ENCODE data around the gene PCDHB5.
A peak's percentile ranks its signal among the peaks of the same experiment; 100 is the strongest.
"Not testable (repeated sequence)": the region's sequence is repeated elsewhere in the genome, so short reads cannot be mapped to it uniquely, and the experiment has no call there.

PCDHB5 gene

DNA sequence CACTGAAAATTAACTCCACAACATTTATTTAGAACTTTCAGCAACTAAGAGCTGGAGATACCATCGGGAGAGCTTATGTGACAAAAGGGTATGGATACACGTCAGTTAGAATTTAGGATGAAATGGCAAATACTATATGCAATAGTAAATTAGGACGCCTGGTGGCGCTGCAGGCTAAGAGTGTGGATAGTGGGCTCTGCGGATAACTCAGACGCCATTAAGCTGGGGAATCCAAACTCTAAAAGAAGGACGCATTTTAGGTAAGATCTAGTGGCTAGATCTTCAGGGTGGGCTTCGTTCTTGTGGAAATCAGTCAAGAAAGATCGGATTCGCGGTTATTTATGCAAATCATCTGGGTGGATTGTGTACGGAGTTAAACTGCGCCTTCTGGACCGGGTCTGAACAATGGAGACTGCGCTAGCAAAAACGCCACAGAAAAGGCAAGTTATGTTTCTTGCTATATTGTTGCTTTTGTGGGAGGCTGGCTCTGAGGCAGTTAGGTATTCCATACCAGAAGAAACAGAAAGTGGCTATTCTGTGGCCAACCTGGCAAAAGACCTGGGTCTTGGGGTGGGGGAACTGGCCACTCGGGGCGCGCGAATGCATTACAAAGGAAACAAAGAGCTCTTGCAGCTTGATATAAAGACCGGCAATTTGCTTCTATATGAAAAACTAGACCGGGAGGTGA, at the start of gene PCDHB5:
PCDHB5 (plus strand) TSS at position 177 of the 688 bp plus-strand sequence; CDS start at position 406, 229 bp downstream.
- DNase-seq = no peak

DNA sequence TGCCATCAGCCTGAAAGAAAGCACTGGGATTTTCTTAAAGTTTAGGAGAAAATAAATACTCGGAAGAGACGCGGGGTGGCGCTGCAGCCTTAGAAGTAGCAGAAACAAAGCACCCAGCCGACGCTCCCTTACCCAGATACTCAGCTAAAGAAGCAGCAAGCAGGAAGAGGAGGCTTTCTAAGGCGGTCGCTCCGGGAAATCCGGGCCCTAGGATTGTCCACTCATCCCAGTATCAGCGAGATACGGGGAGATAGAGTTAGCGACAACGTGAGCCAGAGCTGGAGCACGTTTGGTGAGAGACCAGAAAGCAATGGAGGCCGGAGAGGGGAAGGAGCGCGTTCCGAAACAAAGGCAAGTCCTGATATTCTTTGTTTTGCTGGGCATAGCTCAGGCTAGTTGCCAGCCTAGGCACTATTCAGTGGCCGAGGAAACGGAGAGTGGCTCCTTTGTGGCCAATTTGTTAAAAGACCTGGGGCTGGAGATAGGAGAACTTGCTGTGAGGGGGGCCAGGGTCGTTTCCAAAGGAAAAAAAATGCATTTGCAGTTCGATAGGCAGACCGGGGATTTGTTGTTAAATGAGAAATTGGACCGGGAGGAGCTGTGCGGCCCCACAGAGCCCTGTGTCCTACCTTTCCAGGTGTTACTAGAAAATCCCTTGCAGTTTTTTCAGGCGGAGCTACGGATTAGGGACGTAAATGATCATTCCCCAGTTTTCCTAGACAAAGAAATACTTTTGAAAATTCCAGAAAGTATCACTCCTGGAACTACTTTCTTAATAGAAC, 40.3 kb upstream of the PCDHB5 start, which contains the start of gene PCDHB2:
PCDHB2 (plus strand) TSS at position 135 of the 782 bp plus-strand sequence; CDS start at position 311, 176 bp downstream.
- DNase-seq = no peak

DNA sequence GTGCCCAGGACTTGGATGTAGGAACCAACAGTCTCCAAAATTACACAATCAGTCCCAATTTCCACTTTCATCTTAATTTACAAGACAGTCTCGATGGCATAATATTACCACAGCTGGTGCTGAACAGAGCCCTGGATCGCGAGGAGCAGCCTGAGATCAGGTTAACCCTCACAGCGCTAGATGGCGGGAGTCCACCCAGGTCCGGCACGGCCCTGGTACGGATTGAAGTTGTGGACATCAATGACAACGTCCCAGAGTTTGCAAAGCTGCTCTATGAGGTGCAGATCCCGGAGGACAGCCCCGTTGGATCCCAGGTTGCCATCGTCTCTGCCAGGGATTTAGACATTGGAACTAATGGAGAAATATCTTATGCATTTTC, 39.8 kb upstream of the PCDHB5 start:
- DNase-seq = no peak

DNA sequence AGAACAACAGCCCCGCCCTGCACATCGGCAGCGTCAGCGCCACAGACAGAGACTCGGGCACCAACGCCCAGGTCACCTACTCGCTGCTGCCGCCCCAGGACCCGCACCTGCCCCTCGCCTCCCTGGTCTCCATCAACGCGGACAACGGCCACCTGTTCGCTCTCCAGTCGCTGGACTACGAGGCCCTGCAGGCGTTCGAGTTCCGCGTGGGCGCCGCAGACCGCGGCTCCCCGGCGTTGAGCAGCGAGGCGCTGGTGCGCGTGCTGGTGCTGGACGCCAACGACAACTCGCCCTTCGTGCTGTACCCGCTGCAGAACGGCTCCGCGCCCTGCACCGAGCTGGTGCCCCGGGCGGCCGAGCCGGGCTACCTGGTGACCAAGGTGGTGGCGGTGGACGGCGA, 38.8 kb upstream of the PCDHB5 start:
- DNase-seq = not testable (repeated sequence)

DNA sequence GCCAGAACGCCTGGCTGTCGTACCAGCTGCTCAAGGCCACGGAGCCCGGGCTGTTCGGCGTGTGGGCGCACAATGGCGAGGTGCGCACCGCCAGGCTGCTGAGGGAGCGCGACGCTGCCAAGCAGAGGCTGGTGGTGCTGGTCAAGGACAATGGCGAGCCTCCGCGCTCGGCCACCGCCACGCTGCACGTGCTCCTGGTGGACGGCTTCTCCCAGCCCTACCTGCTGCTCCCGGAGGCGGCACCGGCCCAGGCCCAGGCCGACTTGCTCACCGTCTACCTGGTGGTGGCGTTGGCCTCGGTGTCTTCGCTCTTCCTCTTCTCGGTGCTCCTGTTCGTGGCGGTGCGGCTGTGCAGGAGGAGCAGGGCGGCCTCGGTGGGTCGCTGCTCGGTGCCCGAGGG, 38.4 kb upstream of the PCDHB5 start:
- DNase-seq = not testable (repeated sequence)

DNA sequence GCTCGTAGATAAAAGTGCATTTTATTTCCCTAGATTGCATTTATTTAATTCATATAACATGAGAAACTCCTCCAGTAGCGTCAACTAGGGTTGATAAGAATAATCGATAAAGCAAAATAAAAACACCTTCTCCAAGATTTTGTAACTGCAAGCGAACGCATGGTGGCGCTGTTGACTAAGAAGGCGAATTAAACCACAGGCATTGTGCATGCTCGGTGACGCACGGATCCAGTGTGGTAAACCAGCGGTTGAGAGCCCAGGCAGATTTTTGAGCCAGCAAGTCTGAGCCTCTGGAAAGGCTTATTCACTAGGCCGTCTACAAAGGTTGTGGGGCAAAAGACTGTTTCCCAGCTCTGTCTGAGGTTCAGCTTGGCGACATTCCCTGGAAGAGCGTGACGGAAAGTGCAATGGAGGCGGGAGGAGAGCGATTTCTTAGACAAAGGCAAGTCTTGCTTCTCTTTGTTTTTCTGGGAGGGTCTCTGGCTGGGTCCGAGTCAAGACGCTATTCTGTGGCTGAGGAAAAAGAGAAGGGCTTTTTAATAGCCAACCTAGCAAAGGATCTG, 34.7 kb upstream of the PCDHB5 start, which contains the start of gene PCDHB3:
PCDHB3 (plus strand) TSS at position 231 of the 563 bp plus-strand sequence; CDS start at position 408, 177 bp downstream.
- peak; percentile 21 for DNase-seq

DNA sequence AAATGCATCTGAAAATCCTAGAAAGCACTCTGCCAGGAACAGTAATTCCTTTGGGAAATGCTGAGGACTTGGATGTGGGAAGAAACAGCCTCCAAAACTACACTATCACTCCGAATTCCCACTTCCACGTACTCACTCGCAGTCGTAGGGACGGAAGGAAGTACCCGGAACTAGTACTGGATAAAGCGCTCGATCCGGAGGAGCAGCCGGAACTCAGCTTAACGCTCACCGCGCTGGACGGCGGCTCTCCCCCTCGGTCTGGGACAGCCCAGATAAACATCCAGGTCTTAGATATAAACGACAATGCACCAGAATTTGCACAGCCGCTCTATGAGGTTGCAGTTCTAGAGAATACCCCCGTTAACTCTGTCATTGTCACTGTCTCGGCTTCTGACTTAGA, 33.9 kb upstream of the PCDHB5 start:
- no peak for DNase-seq

DNA sequence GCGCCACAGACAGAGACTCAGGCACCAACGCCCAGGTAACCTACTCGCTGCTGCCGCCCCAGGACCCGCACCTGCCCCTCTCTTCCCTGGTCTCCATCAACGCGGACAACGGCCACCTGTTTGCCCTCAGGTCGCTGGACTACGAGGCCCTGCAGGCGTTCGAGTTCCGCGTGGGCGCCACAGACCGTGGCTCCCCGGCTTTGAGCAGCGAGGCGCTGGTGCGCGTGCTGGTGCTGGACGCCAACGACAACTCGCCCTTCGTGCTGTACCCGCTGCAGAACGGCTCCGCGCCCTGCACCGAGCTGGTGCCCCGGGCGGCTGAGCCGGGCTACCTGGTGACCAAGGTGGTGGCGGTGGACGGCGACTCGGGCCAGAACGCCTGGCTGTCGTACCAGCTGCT, 32.9 kb upstream of the PCDHB5 start:
- DNase-seq = not testable (repeated sequence)

DNA sequence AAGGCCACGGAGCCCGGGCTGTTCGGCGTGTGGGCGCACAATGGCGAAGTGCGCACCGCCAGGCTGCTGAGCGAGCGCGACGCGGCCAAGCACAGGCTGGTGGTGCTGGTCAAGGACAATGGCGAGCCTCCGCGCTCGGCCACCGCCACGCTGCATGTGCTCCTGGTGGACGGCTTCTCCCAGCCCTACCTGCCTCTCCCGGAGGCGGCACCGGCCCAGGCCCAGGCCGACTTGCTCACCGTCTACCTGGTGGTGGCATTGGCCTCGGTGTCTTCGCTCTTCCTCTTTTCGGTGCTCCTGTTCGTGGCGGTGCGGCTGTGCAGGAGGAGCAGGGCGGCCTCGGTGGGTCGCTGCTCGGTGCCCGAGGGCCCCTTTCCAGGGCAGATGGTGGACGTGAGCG, 32.5 kb upstream of the PCDHB5 start:
- DNase-seq = not testable (repeated sequence)

DNA sequence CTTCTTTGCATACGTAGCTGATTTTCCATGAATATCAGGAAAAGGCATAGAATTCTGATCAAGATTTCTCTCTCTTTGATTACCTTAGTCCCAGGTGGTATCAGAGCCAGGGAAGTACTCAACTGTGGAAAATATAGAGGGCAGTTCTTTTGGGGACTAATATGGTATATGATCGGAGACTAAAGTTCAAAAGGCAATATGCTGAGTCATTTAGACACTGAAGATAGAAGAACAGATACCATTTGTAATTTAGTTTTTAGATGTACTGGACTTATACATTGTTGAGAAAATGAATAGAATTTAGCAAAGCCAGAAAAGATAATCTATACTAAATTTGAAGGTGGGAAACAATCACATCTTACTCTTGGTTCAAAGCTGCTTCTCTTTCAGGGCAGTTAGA, 29.7 kb upstream of the PCDHB5 start:
- DNase-seq = no peak

DNA sequence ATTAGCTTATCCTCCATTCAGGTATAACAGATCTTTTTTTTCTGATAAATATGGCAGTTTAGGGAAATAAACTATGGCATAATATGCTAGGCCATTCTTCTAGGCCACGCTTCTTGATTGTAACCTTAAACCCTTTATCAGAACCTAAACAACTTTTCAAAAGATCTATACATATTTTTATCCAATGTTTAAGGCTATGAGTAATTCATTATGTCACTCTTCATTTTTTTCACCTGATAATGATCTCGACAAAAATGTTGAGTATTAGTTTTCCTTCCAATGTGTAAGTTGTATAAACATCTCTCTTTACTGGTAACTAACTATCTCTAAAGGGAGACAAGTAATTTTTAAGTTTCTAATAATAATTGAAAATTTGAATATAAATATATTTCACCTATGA, 15.8 kb upstream of the PCDHB5 start:
- no peak for DNase-seq

DNA sequence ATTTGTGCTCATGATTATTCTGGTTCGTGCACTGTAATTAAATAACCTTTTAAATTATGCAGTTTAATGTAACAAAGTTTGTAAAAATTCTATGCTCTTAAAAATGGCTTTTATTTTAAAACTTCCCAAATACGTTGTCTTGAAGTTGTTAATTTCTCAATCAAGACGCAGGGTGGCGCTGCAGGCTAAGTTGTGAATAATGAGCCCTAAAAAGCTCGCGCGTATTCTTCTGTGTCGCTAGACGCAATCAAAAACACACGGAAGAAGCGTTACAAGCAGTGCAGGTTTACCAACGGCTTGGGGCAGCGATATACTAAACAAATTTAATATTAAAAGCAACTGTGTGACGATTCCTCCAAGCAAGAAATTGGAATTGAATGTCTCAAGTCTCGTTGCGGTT, 13.4 kb upstream of the PCDHB5 start, which contains the start of gene PCDHB4:
PCDHB4 (plus strand) TSS at position 256 of the 400 bp plus-strand sequence. CDS start 181 bp downstream, outside the sequence.
- DNase-seq = no peak

DNA sequence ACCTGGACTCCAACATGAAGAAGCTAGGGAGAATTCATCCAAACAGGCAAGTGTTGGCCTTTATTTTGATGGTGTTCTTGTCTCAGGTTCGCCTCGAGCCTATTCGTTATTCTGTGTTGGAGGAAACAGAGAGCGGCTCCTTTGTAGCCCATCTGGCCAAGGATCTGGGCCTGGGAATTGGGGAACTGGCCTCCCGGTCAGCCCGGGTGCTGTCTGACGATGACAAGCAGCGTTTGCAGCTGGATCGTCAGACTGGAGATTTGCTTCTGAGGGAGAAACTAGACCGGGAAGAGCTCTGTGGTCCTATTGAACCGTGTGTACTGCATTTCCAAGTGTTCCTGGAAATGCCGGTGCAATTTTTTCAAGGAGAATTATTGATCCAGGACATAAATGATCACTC, 13.0 kb upstream of the PCDHB5 start:
- DNase-seq = no peak

DNA sequence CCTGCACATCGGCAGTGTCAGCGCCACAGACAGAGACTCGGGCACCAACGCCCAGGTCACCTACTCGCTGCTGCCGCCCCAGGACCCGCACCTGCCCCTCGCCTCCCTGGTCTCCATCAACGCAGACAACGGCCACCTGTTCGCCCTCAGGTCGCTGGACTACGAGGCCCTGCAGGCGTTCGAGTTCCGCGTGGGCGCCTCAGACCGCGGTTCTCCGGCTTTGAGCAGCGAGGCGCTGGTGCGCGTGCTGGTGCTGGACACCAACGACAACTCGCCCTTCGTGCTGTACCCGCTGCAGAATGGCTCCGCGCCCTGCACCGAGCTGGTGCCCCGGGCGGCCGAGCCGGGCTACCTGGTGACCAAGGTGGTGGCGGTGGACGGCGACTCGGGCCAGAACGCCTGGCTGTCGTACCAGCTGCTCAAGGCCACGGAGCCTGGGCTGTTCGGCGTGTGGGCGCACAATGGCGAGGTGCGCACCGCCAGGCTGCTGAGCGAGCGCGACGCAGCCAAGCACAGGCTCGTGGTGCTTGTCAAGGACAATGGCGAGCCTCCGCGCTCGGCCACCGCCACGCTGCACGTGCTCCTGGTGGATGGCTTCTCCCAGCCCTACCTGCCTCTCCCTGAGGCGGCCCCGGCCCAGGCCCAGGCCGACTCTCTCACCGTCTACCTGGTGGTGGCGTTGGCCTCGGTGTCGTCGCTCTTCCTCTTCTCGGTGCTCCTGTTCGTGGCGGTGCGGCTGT, 11.4 kb upstream of the PCDHB5 start:
- not testable (repeated sequence) for DNase-seq

DNA sequence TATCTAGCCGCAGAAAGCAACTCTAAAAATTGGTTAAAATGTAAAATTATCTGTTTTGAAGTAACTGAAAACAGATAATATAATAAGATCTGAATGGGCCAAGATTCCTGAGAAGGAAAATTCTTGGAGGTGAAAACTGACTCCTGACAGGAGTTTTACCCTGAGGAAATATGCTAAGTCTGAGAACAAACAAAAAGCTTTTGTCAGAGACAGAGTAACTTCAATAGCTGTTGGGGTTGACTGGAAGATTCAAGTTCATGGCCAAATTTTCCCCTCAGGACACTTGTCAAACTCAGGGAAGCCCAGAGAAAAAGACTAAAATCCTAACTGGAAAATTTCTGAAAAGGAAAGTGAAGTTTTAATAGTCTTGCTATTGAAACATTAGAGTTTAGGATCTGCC, 7.7 kb upstream of the PCDHB5 start:
- DNase-seq = no peak

DNA sequence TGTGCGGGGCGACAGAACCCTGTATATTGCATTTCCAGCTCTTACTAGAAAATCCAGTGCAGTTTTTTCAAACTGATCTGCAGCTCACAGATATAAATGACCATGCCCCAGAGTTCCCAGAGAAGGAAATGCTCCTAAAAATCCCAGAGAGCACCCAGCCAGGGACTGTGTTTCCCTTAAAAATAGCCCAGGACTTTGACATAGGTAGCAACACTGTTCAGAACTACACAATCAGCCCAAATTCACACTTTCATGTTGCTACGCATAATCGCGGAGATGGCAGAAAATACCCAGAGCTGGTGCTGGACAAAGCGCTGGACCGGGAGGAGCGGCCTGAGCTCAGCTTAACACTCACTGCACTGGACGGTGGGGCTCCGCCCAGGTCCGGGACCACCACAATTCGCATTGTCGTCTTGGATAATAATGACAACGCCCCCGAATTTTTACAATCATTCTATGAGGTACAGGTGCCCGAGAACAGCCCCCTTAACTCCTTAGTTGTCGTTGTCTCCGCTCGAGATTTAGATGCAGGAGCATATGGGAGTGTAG, 786 bp downstream of the PCDHB5 start:
- DNase-seq = no peak

DNA sequence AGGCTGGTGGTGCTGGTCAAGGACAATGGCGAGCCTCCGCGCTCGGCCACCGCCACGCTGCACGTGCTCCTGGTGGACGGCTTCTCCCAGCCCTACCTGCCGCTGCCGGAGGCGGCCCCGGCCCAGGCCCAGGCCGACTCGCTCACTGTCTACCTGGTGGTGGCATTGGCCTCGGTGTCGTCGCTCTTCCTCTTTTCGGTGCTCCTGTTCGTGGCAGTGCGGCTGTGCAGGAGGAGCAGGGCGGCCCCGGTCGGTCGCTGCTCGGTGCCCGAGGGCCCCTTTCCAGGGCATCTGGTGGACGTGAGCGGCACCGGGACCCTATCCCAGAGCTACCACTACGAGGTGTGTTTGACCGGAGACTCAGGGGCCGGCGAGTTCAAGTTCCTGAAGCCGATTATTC, 2.3 kb downstream of the PCDHB5 start:
- DNase-seq = not testable (repeated sequence)

DNA sequence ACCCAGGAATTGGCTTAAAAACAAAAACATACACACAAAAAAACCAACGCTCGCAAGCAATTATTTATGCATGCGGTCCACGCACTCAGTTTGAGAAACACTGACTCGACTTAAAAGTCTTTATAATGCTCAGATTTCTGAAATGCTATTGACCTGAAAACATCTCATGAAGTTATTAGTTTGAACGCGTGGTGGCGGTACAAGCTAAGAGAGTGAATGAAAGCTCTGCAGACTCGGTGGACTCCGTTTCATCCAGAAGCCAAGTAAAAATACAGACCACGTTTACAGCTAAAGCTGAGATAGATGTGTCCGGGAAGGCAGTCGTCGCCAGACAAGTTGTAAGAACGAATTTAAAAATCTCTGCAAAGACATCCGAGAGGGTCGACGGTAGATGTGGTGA, 14.8 kb downstream of the PCDHB5 start, which contains the start of gene PCDHB6:
PCDHB6 (plus strand) TSS at position 246 of the 400 bp plus-strand sequence. CDS start 201 bp downstream, outside the sequence.
- DNase-seq = peak; percentile 8

DNA sequence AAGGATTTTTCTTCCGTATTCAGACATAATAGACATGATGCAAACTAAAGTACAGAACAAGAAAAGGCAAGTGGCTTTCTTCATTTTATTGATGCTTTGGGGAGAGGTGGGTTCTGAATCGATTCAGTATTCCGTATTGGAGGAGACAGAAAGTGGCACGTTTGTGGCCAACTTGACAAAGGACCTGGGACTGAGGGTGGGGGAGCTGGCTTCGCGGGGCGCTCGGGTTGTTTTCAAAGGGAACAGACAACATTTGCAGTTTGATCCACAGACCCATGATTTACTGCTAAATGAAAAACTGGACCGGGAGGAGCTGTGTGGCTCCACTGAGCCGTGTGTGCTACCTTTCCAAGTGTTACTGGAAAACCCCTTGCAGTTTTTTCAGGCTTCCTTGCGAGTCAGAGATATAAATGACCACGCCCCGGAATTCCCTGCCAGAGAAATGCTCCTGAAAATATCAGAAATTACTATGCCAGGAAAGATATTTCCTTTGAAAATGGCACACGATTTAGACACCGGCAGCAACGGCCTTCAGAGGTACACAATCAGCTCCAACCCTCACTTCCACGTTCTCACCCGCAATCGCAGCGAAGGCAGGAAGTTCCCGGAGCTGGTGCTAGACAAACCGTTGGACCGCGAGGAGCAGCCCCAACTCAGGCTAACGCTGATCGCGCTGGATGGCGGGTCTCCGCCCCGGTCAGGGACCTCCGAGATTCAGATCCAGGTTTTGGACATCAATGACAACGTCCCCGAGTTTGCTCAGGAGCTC, 15.4 kb downstream of the PCDHB5 start:
- no peak for DNase-seq

DNA sequence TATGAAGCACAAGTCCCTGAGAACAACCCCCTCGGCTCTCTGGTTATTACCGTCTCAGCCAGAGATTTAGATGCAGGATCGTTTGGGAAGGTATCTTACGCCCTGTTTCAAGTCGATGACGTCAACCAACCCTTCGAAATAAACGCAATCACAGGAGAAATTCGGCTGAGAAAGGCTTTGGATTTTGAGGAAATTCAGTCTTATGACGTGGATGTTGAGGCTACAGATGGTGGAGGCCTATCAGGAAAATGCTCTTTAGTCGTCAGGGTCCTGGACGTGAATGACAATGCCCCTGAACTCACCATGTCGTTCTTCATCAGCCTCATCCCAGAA, 16.0 kb downstream of the PCDHB5 start:
- no peak for DNase-seq

DNA sequence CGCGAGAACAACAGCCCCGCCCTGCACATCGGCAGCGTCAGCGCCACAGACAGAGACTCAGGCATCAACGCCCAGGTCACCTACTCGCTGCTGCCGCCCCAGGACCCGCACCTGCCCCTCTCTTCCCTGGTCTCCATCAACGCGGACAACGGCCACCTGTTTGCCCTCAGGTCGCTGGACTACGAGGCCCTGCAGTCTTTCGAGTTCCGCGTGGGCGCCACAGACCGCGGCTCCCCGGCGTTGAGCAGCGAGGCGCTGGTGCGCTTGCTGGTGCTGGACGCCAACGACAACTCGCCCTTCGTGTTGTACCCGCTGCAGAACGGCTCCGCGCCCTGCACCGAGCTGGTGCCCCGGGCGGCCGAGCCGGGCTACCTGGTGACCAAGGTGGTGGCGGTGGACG, 16.6 kb downstream of the PCDHB5 start:
- not testable (repeated sequence) for DNase-seq

DNA sequence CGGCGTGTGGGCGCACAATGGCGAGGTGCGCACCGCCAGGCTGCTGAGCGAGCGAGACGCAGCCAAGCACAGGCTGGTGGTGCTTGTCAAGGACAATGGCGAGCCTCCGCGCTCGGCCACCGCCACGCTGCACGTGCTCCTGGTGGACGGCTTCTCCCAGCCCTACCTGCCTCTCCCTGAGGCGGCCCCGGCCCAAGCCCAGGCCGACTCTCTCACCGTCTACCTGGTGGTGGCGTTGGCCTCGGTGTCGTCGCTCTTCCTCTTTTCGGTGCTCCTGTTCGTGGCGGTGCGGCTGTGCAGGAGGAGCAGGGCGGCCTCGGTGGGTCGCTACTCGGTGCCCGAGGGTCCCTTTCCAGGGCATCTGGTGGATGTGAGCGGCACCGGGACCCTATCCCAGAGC, 17.1 kb downstream of the PCDHB5 start:
- not testable (repeated sequence) for DNase-seq
